ENCODE results near the gene ATRN.
"Not testable (repeated sequence)": the region's sequence is repeated elsewhere in the genome, so short reads cannot be mapped to it uniquely, and the experiment has no call there.

ATRN gene

GRCh38 chr20:3576363-3576762, 105.5 kb downstream of the ATRN start:
- no peak for DNase-seq

GRCh38 chr20:3577366-3577765, 106.5 kb downstream of the ATRN start:
- DNase-seq, result no peak

DNA sequence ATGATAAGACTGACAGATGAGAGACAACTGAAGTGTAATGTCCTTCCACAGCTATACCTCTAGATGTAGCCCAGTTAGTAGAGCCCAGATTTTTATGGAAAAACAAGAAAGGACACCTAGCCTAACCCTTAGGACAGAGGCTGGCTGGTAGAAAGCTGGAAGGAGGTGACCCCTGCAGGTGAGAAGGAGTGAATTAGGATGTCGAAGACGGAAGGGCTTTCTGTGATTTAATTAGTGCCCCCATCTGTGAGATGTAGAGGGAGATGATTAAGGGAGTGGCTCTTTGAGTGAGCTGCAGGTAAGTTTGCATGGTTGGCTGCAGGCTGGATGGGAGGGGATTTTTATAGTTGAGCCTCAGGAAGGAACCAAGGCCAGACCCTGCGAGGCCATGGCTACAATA, 109.6 kb downstream of the ATRN start:
- DNase-seq, result no peak

DNA sequence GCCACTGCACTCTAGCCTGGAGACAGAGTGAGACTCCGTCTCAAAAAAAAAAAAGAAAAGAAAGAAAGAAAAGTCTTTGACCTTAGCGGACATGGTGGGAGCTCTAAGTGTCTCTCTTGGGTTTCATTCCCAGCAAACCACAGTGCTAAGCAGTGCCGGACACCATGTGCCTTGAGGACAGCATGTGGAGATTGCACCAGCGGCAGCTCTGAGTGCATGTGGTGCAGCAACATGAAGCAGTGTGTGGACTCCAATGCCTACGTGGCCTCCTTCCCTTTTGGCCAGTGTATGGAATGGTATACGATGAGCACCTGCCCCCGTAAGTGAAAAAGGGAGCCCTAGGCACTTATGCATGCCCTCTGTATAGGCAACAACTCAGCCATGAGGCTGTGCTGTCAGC, 112.9 kb downstream of the ATRN start:
- no peak for DNase-seq

GRCh38 chr20:3586093-3586492, 115.3 kb downstream of the ATRN start:
- DNase-seq, result no peak

GRCh38 chr20:3590164-3590563, 119.3 kb downstream of the ATRN start:
- no peak for DNase-seq

DNA sequence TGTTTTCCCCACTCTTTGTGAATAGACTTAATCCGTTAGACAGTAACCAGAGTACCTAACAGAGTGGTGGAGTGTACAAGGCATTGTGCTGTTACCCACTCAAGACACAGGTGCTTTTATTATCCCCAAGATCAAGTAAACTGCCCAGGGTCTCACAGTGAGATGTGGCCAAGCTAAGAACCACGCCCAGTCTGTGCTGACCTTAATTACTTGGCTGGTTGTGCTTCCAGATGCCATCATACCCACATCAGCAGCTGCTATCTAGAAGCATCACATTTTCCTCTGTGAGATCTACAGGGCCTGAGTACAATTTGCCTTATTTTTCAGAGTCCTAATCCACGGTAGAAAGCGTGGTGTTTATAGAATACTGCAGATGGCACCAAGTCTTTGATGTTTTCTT, 122.1 kb downstream of the ATRN start:
- no peak for DNase-seq

GRCh38 chr20:3595541-3595940, 124.7 kb downstream of the ATRN start:
- no peak for DNase-seq

GRCh38 chr20:3603108-3603507, 132.3 kb downstream of the ATRN start:
- DNase-seq, result no peak

- not testable (repeated sequence) for DNase-seq
Observed at GRCh38 chr20:3605386-3605886, 134.6 kb downstream of the ATRN start.

DNA sequence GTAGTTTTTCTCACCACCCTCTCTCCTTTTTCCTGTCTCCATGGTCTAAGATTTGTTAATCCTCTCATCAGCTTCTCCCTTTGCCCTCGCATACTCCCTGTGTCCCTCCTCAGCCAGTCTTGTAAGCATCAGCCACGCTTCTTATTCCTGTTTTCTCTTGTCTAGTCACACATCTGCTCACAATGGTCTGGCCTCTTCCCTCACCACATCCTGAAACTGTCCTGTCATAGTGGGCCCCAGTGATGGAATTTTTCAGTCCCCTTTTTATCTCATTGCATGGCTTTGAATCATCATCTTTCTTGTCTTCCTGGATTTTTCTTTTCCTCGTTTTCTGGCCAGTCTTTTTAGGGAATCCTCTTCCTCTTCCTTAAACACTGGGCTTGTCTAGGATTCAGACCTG, 135.2 kb downstream of the ATRN start:
- no peak for DNase-seq

GRCh38 chr20:3611901-3612300, 141.1 kb downstream of the ATRN start:
- DNase-seq, result no peak

DNA sequence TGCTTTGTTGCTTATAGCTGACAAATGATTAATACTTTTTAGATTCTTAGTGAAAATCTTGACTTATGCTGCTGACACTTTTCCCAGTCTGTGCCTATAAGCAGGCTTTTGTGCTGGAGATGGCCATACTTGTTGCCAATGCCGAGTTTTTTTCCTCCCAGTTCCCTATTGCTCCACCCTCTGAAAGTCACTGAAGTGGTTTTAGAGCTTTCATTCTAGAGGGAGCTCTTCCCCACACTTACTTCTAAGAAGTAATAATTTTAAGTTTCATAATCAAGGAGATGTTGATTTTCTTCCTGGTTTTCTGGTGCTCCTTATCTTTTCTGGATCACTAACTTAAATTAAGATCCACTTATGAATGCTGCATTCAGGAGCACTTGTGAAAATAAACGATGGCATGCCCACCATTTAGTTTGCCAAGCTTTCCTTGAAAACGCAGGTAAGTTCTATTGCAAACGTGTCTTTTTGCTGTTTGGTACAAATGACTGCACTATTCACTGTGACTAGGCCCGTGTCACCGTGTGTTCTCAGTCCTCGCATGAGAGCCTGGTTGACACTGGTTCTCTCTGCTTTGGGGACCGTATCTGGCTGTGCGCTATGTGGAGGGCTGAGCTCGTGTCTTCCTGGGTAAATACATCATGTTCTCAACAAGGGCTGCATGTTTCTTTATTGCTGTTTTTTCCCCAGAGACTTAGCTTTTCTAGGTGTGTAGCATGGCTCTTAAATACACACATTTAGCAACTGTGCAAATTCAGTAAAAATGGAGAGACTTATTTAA, 142.2 kb downstream of the ATRN start:
- no peak for DNase-seq

GRCh38 chr20:3613821-3614440, 143.1 kb downstream of the ATRN start:
- no peak for DNase-seq

DNA sequence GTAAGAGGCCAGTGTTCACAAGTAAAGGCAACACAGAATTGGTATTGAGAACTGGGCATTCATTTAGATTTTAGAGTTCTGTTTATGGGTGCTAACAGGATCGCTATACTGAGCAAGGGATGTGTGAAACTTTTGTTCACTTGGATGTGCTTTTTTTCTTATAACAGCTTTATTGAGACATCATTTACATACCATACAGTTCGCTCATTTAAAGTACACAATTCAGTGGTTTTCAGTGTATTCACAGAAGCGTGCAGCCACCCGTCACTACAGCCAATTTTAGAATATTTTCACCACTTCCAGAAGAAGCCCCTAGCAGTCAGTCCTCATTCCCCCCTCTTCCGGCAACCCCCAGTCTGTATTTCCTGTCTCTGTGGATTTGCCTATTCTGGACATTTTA, 143.6 kb downstream of the ATRN start:
- DNase-seq, result no peak

DNA sequence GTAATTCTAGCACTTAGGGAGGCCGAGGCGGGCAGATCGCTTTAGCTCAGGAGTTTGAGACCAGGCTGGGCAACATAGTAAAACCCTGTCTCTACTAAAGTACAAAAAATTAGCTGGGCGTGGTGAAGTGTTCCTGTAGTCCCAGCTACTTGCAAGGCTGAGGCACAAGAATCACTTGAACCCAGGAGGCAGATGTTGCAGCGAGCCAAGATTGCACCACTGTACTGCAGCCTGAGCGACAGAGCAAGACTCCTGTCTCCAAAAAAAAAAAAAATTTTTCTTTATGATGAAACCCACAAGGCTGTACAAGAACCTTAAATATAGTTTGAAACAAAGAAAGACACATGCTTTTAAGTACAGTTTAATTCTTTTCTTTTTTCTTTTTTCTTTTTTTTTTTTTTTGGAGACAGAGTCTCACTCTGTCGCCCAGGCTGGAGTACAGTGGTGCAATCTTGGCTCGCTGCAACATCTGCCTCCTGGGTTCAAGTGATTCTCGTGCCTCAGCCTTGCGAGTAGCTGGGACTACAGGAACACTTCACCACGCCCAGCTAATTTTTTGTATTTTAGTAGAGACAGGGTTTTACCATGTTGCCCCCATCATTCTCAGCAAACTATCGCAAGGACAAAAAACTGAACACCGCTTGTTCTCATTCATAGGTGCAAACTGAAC, 144.5 kb downstream of the ATRN start:
- not testable (repeated sequence) for DNase-seq

DNA sequence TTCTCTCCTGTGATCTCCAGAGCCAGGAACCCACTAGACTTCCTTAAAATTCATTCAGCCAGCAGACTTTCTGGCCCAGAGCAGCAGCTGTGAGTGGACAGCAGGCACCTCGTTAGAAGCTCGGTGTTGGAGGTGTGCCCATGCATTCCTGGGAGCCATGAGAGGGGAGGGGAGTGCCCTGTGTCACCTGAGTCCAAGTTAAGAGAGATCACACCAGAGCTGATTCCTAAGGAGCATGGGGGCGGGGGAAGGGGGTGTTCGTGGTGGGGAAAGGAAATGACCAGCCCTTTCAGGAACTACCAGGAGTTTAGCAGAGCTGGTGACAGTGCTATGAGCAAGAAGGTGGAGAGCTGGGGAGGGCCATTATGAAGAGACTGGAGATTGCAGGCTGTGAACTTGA, 145.4 kb downstream of the ATRN start:
- DNase-seq, result no peak

- no peak for DNase-seq
Observed at GRCh38 chr20:3621111-3621510, 150.3 kb downstream of the ATRN start.

DNA sequence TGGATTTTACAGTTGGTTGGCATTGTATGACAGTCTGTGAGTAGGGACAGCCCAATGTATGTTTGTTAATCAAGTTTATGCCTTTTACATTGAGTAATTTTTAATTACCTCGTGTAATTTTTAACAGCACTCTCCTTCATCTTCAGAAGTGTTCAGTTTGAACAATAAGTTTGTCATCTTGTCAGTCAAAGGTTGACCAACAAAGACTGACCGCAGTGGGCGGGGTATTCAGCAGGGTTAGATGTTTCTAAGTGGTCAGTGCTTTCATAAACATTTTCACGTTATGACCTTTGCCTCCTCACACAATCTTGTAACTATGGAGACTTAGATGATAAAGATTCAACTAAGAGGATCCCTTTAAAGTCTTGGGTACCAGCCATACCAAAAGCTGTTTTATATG, 151.6 kb downstream of the ATRN start:
- DNase-seq, result no peak

- DNase-seq, result no peak
Observed at GRCh38 chr20:3627476-3627875, 156.7 kb downstream of the ATRN start.

- no peak for DNase-seq
Observed at GRCh38 chr20:3628502-3629314, 157.9 kb downstream of the ATRN start.

DNA sequence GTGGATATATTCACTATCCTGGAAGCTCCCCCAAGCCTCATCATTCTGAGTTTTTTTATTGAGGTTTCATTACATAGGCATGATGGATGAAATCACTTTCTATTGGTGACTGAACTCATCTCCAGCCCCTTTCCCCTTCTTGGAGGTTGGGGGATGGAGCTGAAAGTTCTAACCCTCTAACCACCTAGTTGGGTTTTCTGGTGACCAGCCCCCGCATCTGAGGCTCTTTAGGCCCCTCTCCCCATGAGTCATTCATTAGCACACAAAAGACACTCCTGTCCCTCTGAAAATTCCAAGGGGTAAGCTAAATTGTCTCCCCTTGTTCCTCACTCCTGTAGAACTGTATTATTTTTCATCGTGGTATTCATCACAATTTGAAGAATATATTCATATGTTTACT, 159.1 kb downstream of the ATRN start:
- no peak for DNase-seq

- DNase-seq, result no peak
Observed at GRCh38 chr20:3630429-3630828, 159.6 kb downstream of the ATRN start.
